GM10248 (cell line): ENCODE data around the gene ARMH3.

Experiments used
- CTCF ChIA-PET: fragments of 300-600 bp; sonication (Branson Sonifier 250); formaldehyde crosslinking; extraction: SDS; loops from one replicate; lab custom pipeline; 2021; ENCODE audit warnings: antibody characterized with exemption; lab: Yijun Ruan, JAX
- POLR2A ChIA-PET: fragments of 350-650 bp; sonication (Branson Sonifier 250); formaldehyde crosslinking; extraction: SDS; loops from one replicate; lab custom pipeline; 2020; ENCODE audit warnings: antibody characterized with exemption; lab: Yijun Ruan, JAX
- DNase-seq: peaks from one replicate; pipeline ENCODE4 v3.0.0; 2012; ENCODE audit errors: extremely low spot score
- TF ChIP-seq, protein P1 (sequence below): IDR thresholded peaks from 2 replicates; pipeline ENCODE4 v1.5.1; 2012; ENCODE audit warnings: mild to moderate bottlenecking, low read depth; ENCODE audit errors: extremely low read depth, missing control alignments, control extremely low read depth

Gene ARMH3

GRCh38 chr10:102067091-102067916 is 11.3 kb upstream of the ARMH3 start:
- ChIA-PET CTCF (interaction anchor here (0.8 to 14.4 kb wide), 11 partner anchors 10 to 853 kb away, joined by 3 to 484 read pairs (median 11); partner anchors contain the start of genes ARMH3 and KCNIP2), POLR2A (no interaction called here)

DNA sequence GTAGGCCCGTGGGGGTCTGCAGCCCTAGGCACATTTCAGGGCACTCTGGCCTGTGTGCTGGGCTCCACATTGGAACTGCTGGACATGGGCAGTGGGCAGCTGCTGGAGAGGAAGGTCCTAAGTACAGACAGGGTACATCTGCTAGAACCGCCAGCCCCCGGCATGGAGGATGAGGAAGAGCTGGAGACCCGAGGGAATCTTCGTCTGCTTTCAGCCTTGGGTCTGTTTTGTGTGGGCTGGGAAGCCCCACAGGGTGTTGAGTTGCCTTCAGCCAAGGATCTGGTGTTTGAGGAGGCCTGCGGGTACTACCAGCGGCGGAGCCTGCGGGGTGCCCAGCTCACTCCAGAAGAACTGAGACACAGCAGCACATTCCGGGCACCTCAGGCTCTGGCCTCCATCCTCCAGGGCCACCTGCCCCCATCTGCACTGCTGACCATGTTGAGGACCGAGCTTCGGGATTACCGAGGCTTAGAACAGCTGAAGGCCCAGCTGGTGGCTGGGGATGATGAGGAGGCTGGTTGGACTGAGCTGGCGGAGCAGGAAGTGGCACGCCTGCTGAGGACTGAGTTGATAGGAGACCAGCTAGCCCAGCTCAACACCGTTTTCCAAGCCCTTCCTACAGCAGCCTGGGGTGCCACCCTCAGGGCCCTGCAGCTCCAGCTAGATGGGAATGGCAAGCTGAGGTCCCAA is 10.6 kb upstream of the ARMH3 start:
- CTCF ChIA-PET, result interaction anchor here (0.9 to 14.4 kb wide), 12 partner anchors 8 to 852 kb away, joined by 3 to 484 read pairs (median 4); partner anchors contain the start of genes ARMH3 and KCNIP2
- no peak for DNase-seq

More at GRCh38 chr10:102067091-102067916, 11.3 kb upstream of the ARMH3 start:
- TF ChIP-seq, protein P1, sequence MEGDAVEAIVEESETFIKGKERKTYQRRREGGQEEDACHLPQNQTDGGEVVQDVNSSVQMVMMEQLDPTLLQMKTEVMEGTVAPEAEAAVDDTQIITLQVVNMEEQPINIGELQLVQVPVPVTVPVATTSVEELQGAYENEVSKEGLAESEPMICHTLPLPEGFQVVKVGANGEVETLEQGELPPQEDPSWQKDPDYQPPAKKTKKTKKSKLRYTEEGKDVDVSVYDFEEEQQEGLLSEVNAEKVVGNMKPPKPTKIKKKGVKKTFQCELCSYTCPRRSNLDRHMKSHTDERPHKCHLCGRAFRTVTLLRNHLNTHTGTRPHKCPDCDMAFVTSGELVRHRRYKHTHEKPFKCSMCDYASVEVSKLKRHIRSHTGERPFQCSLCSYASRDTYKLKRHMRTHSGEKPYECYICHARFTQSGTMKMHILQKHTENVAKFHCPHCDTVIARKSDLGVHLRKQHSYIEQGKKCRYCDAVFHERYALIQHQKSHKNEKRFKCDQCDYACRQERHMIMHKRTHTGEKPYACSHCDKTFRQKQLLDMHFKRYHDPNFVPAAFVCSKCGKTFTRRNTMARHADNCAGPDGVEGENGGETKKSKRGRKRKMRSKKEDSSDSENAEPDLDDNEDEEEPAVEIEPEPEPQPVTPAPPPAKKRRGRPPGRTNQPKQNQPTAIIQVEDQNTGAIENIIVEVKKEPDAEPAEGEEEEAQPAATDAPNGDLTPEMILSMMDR, result no peak
- no peak for DNase-seq

DNA sequence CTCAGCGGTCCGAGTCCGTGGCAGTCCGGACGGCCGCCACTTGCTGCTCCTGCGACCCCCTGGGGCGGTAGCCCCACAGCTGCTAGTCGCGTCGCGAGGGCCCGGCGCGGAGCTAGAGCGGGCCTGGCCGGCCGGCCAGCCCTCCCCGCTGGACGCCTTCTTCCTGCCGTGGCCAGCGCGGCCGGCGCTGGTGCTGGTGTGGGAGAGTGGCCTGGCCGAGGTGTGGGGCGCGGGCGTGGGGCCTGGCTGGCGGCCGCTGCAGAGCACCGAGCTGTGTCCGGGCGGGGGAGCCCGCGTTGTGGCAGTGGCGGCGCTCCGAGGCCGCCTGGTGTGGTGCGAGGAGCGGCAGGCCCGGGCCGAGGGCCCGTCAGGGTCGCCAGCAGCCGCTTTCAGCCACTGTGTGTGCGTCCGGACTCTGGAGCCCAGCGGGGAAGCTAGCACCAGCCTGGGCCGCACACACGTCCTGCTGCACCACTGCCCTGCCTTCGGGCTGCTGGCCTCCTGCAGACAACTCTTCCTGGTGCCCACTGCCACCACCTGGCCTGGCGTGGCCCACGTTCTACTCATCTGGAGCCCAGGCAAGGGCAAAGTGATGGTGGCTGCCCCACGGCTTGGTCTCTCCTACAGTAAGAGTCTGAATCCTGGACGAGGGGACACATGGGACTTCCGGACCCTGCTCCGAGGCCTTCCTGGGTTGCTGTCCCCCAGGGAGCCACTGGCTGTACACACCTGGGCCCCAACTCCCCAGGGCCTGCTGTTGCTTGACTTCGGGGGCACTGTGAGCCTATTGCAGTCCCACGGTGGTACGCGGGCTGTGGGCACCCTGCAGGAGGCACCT is 9.8 kb upstream of the ARMH3 start:
- ChIA-PET POLR2A (interaction anchor here (0.6 kb wide), 1 partner anchor 9 kb away, joined by 4 read pairs; no protein-coding TSS in a partner anchor), CTCF (interaction anchor here (0.9 to 14.4 kb wide), 9 partner anchors 9 to 462 kb away, joined by 3 to 484 read pairs (median 5); partner anchors contain the start of genes ARMH3 and KCNIP2)
- DNase-seq, result peak; percentile 38
- TF ChIP-seq, protein P1, result no peak

More for the DNA sequence above, 10.6 kb upstream of the ARMH3 start:
- TF ChIP-seq, protein P1, result no peak
- POLR2A ChIA-PET, result no interaction called here

DNA sequence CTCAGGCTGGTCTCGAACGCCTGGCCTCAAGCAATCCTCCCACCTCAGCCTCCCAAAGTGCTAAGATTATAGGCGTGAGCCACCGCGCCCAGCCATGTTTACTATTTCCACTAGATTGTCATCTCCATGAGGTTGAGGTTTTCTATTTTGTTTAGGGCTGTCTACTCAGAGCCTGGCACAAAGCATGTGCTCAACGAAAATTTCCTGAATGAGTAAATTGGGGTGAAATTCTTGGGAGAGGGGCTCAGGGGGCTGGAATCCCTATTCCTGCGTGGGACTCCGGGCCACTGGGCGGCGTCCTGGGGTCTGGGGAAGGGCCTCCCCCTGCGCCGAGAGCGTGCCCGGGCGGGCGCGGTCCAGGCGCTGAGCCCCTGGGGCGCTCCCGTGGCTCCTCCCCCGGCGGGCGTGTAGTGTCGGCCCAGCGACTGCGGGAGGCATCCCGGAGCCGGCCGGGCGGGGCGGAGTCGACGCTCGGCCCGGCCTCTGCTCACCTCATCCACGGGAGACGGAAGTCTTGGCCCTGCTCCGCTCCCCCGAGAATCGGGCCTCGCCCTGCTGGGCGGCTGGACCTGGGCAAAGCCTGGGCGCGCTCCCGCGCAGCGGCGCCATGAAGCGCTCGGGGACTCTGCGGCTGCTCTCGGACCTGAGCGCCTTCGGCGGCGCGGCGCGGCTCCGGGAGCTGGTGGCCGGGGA is 9.0 kb upstream of the ARMH3 start, which contains the start of gene HPS6:
Gene HPS6, plus strand, starts transcription at position 482 of the 693 bp plus-strand sequence. Its CDS starts 126 bp downstream, at position 608.
- ChIA-PET CTCF (interaction anchor here (0.9 to 14.4 kb wide), 7 partner anchors 8 to 461 kb away, joined by 3 to 484 read pairs (median 4); partner anchors contain the start of genes ARMH3 and KCNIP2), POLR2A (interaction anchor here (0.6 kb wide), 1 partner anchor 9 kb away, joined by 4 read pairs; no protein-coding TSS in a partner anchor)
- TF ChIP-seq, protein P1, result peak; percentile 9
- peak; percentile 98 for DNase-seq

DNA sequence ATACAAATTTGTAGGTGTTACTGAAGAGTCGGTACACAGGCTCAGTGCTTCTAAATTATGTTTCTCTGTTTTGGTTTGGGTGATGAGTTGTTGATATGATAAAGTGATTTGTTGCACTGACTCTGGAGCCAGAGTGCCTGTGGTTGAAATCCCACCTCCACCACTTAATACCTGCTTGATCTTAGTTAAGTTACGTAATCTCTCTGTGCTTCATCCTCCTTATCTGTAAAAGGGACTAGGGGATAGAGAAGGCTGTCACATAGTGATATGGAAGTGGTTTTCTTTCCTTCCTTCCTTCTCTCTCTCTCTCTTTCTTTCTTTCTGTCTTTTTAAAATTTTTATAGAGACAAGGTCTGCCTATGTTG is 8.5 kb upstream of the ARMH3 start:
- CTCF ChIA-PET, result interaction anchor here (1.9 to 2.2 kb wide), 2 partner anchors 8 to 224 kb away, joined by 6 to 13 read pairs; no protein-coding TSS in a partner anchor

More for the DNA sequence above, 8.5 kb upstream of the ARMH3 start:
- POLR2A ChIA-PET, result no interaction called here
- no peak for DNase-seq
- TF ChIP-seq, protein P1, result no peak
